GM21381 (cell line): ENCODE measurements around the gene ANKFY1.

Experiments used
- ATAC-seq: cut with Tn5 transposase; IDR thresholded peaks from one replicate; pipeline ENCODE4 v1.9.1; 2021; ENCODE audit warnings: mild to moderate bottlenecking, moderate library complexity; ENCODE audit not compliant: unreplicated experiment

The ANKFY1 gene

GRCh38 chr17:4185656-4186055 is 78.1 kb downstream of the ANKFY1 start:
- no peak for ATAC-seq

GRCh38 chr17:4184811-4185210 is 79.0 kb downstream of the ANKFY1 start:
- no peak for ATAC-seq

GRCh38 chr17:4182043-4182442 is 81.7 kb downstream of the ANKFY1 start:
- no peak for ATAC-seq

GRCh38 chr17:4180791-4181190 is 83.0 kb downstream of the ANKFY1 start:
- no peak for ATAC-seq

- no peak for ATAC-seq
These were observed 84.7 kb downstream of the ANKFY1 start for GRCh38 chr17:4179071-4179470.

- ATAC-seq = no peak
These were observed 85.1 kb downstream of the ANKFY1 start for GRCh38 chr17:4178651-4179050.

GRCh38 chr17:4177806-4178205 is 86.0 kb downstream of the ANKFY1 start:
- no peak for ATAC-seq

- no peak for ATAC-seq
These were observed 86.8 kb downstream of the ANKFY1 start for GRCh38 chr17:4176808-4177472.

- ATAC-seq = no peak
These were observed 87.6 kb downstream of the ANKFY1 start for GRCh38 chr17:4175921-4176807.

- no peak for ATAC-seq
These were observed 89.2 kb downstream of the ANKFY1 start for GRCh38 chr17:4174556-4174955.

- no peak for ATAC-seq
These were observed 90.0 kb downstream of the ANKFY1 start for GRCh38 chr17:4173781-4174180.

- ATAC-seq = no peak
These were observed 91.4 kb downstream of the ANKFY1 start for GRCh38 chr17:4172356-4172755.

- no peak for ATAC-seq
These were observed 93.0 kb downstream of the ANKFY1 start for GRCh38 chr17:4170639-4171280.

GRCh38 chr17:4167786-4168185 is 96.0 kb downstream of the ANKFY1 start:
- no peak for ATAC-seq

GRCh38 chr17:4166419-4166818 is 97.4 kb downstream of the ANKFY1 start:
- no peak for ATAC-seq

GRCh38 chr17:4165301-4166010 is 98.3 kb downstream of the ANKFY1 start:
- no peak for ATAC-seq

- no peak for ATAC-seq
These were observed 99.8 kb downstream of the ANKFY1 start for GRCh38 chr17:4163951-4164350.

- no peak for ATAC-seq
These were observed 100.9 kb downstream of the ANKFY1 start for GRCh38 chr17:4162775-4163466.

- ATAC-seq = no peak
These were observed 101.5 kb downstream of the ANKFY1 start for GRCh38 chr17:4162321-4162720.

GRCh38 chr17:4161967-4162305 is 101.8 kb downstream of the ANKFY1 start:
- ATAC-seq = no peak
